Measurements from ENCODE around the gene MAP3K19.

MAP3K19 gene

GRCh38 chr2:134954065-134954464, 93.2 kb downstream of the MAP3K19 start:
- no peak for ATAC-seq

GRCh38 chr2:134952608-134953007, 94.6 kb downstream of the MAP3K19 start:
- TF ChIP-seq ZFP3 (CRISPR knock-in tag; IDR thresholded peaks at IDR 0.05) (no peak), ZNF70 (CRISPR knock-in tag; IDR thresholded peaks at IDR 0.05) (no peak), BACH2 (CRISPR knock-in tag; IDR thresholded peaks at IDR 0.05; ENCODE audit: borderline replicate concordance) (no peak), RARB (CRISPR knock-in tag; IDR thresholded peaks at IDR 0.05) (no peak), POU6F1 (CRISPR knock-in tag; IDR thresholded peaks at IDR 0.05; ENCODE audit: borderline replicate concordance, low read depth) (no peak), ZFP30 (CRISPR knock-in tag; IDR thresholded peaks at IDR 0.05) (no peak), TCF4 (CRISPR knock-in tag; IDR thresholded peaks at IDR 0.05; ENCODE audit: borderline replicate concordance) (no peak), PPARA (CRISPR knock-in tag; IDR thresholded peaks at IDR 0.05; ENCODE audit: borderline replicate concordance) (no peak), CSDC2 (CRISPR knock-in tag; IDR thresholded peaks at IDR 0.05) (no peak), ZC3H10 (CRISPR knock-in tag; IDR thresholded peaks at IDR 0.05) (no peak), GLIS3 (CRISPR knock-in tag; IDR thresholded peaks at IDR 0.05) (no peak), ESRRG (CRISPR knock-in tag; IDR thresholded peaks at IDR 0.05) (no peak), ISL1 (CRISPR knock-in tag; IDR thresholded peaks at IDR 0.05) (no peak), PATZ1 (CRISPR knock-in tag; IDR thresholded peaks at IDR 0.05; ENCODE audit: borderline replicate concordance) (no peak), TOX (CRISPR knock-in tag; IDR thresholded peaks at IDR 0.05; ENCODE audit: borderline replicate concordance) (no peak), SNAI2 (CRISPR knock-in tag; IDR thresholded peaks at IDR 0.05) (no peak)
- ATAC-seq: no peak

More at GRCh38 chr2:134954065-134954464, 93.2 kb downstream of the MAP3K19 start:
- TF ChIP-seq BACH2 (CRISPR knock-in tag; IDR thresholded peaks at IDR 0.05; ENCODE audit: borderline replicate concordance) (no peak), SNAI2 (CRISPR knock-in tag; IDR thresholded peaks at IDR 0.05) (no peak), PPARA (CRISPR knock-in tag; IDR thresholded peaks at IDR 0.05; ENCODE audit: borderline replicate concordance) (no peak)

- no peak for TF ChIP-seq OSR1 (CRISPR knock-in tag; IDR thresholded peaks at IDR 0.05)
- no peak for ATAC-seq
Measured at GRCh38 chr2:134950886-134951285, 96.4 kb downstream of the MAP3K19 start.

- ATAC-seq: no peak
- TF ChIP-seq TSHZ2 (CRISPR knock-in tag; IDR thresholded peaks at IDR 0.05) (no peak), SNAI2 (CRISPR knock-in tag; IDR thresholded peaks at IDR 0.05) (no peak), GLIS3 (CRISPR knock-in tag; IDR thresholded peaks at IDR 0.05) (no peak), CREB5 (CRISPR knock-in tag; IDR thresholded peaks at IDR 0.05; ENCODE audit: low read depth) (no peak), TOX (CRISPR knock-in tag; IDR thresholded peaks at IDR 0.05; ENCODE audit: borderline replicate concordance) (no peak), ESRRG (CRISPR knock-in tag; IDR thresholded peaks at IDR 0.05) (no peak), PATZ1 (CRISPR knock-in tag; IDR thresholded peaks at IDR 0.05; ENCODE audit: borderline replicate concordance) (no peak), POU6F1 (CRISPR knock-in tag; IDR thresholded peaks at IDR 0.05; ENCODE audit: borderline replicate concordance, low read depth) (no peak), BACH2 (CRISPR knock-in tag; IDR thresholded peaks at IDR 0.05; ENCODE audit: borderline replicate concordance) (no peak)
Measured at GRCh38 chr2:134949981-134950708, 97.1 kb downstream of the MAP3K19 start.

All from SK-N-SH treated with all-trans-retinoic acid at 6 μM for 48 hours (cell line).